Keratinocyte (primary cell): ENCODE results near the gene ELF1.
"Not testable (repeated sequence)": the region's sequence is repeated elsewhere in the genome, so short reads cannot be mapped to it uniquely, and the experiment has no call there.

Experiments used
- CTCF ChIP-seq, 3 experiments: IDR thresholded peaks in 1 of 3; conservative IDR thresholded peaks in 1 of 3; optimal IDR thresholded peaks in 1 of 3; 2 replicates in 2 of 3; 3 replicates in 1 of 3; pipeline versions ENCODE3 to v1.5.1; 2011; ENCODE audit warnings: low read length in 3 of 3, mild to moderate bottlenecking in 3 of 3, moderate library complexity in 2 of 3, control low read depth in 1 of 3, inconsistent platforms in 1 of 3; ENCODE audit not compliant: insufficient read depth in 2 of 3; ENCODE audit errors: extremely low read depth in 1 of 3
- EZH2 ChIP-seq: IDR thresholded peaks from one replicate; pipeline ENCODE4 v1.6.1; 2012; ENCODE audit warnings: inconsistent platforms, mild to moderate bottlenecking, low read length, moderate library complexity

GRCh38 chr13:40919901-40920300, 99.2 kb downstream of the ELF1 start:
- TF ChIP-seq CTCF (optimal IDR thresholded peaks at IDR 0.05 in 1 of 3, IDR thresholded peaks at IDR 0.05 in 1 of 3, conservative IDR thresholded peaks at IDR 0.05 in 1 of 3; ENCODE audit: extremely low read depth in 1 of 3, insufficient read depth in 2 of 3, low read length in 3 of 3); EZH2: not testable (repeated sequence)
